HepG2 (cell line): Measurements from ENCODE around the gene FAM222A. TPM values are rescaled to one million over a fixed set of nuclear protein-coding genes. Genes with fewer than 3 reads are reported as not detected.

Experiments used
- AHR ChIP-seq: IDR thresholded peaks from 2 replicates; pipeline ENCODE4 v1.6.1; 2018; ENCODE audit warnings: missing genetic modification reagents, missing compliant biosample characterization
- CC2D1A ChIP-seq: sonication (generic); formaldehyde crosslinking; IDR thresholded peaks from 2 replicates; pipeline ENCODE4 v1.8.1; 2023; ENCODE audit warnings: mild to moderate bottlenecking, missing genetic modification reagents
- CCAR2 ChIP-seq: fragments of 200-400 bp; formaldehyde crosslinking; optimal IDR thresholded peaks from 2 replicates; pipeline ENCODE3; 2018; ENCODE audit warnings: low read depth, mild to moderate bottlenecking, low read length, moderate library complexity
- CHCHD3 ChIP-seq: sonication (generic); formaldehyde crosslinking; IDR thresholded peaks from 2 replicates; pipeline ENCODE4 v1.8.0; 2022; ENCODE audit warnings: mild to moderate bottlenecking, missing genetic modification reagents, moderate library complexity
- GABPB1 ChIP-seq: IDR thresholded peaks from 2 replicates; pipeline ENCODE4 v1.6.1; 2016; ENCODE audit warnings: mild to moderate bottlenecking, missing genetic modification reagents, moderate library complexity, missing compliant biosample characterization
- GMEB1 ChIP-seq: sonication (generic); formaldehyde crosslinking; IDR thresholded peaks from 2 replicates; pipeline ENCODE4 v1.5.1; 2020; ENCODE audit warnings: missing genetic modification reagents, mild to moderate bottlenecking, borderline replicate concordance
- MLX ChIP-seq: IDR thresholded peaks from 2 replicates; pipeline ENCODE4 v1.6.1; 2016
- PAXIP1 ChIP-seq: sonication (generic); formaldehyde crosslinking; conservative IDR thresholded peaks from 2 replicates; pipeline ENCODE4 v1.4.0; 2020; ENCODE audit warnings: mild to moderate bottlenecking, missing genetic modification reagents, moderate library complexity
- PITX1 ChIP-seq: sonication (generic); formaldehyde crosslinking; IDR thresholded peaks from 2 replicates; pipeline ENCODE4 v1.5.1; 2020; ENCODE audit warnings: mild to moderate bottlenecking, missing genetic modification reagents
- RAD51 ChIP-seq: fragments of 450-650 bp; IDR thresholded peaks from 2 replicates; pipeline ENCODE4 v1.6.1; 2016; ENCODE audit warnings: borderline replicate concordance
- RARA ChIP-seq: IDR thresholded peaks from 2 replicates; pipeline ENCODE4 v1.6.1; 2016; ENCODE audit warnings: missing genetic modification reagents, missing compliant biosample characterization
- RERE ChIP-seq: IDR thresholded peaks from 2 replicates; pipeline ENCODE4 v1.6.1; 2016; ENCODE audit warnings: low read depth, missing genetic modification reagents, missing compliant biosample characterization
- ZBTB10 ChIP-seq: sonication (generic); formaldehyde crosslinking; IDR thresholded peaks from 2 replicates; pipeline ENCODE4 v1.4.0; 2020; ENCODE audit warnings: missing genetic modification reagents, borderline replicate concordance
- ZFX ChIP-seq: sonication (generic); formaldehyde crosslinking; IDR thresholded peaks from 2 replicates; pipeline ENCODE4 v1.4.0; 2020; ENCODE audit warnings: mild to moderate bottlenecking, low read depth, missing genetic modification reagents, moderate library complexity
- ZNF296 ChIP-seq: sonication (generic); formaldehyde crosslinking; conservative IDR thresholded peaks from 2 replicates; pipeline ENCODE4 v1.5.0; 2020; ENCODE audit warnings: mild to moderate bottlenecking, missing genetic modification reagents
- ZNF446 ChIP-seq: sonication (generic); formaldehyde crosslinking; IDR thresholded peaks from 2 replicates; pipeline ENCODE4 v1.5.0; 2020; ENCODE audit warnings: mild to moderate bottlenecking, missing genetic modification reagents
- polyA plus RNA-seq, 8 experiments: library from polyadenylated mRNA; depleted of rRNA in 3 of 8; stranded (reverse) in 7 of 8; unstranded in 1 of 8; fragments of >200 nt; fragmentation: Illumina TruSeq in 4 of 8; extraction: Trizol in 4 of 8; gene quantifications; 2 replicates each; pipeline versions ENCODE4 v1.2.1 to v1.2.3, GENCODE V29; 2011 to 2016; ENCODE audit warnings: low read depth in 4 of 8, missing spikeins in 1 of 8, mixed read lengths in 1 of 8; ENCODE audit not compliant: insufficient read depth in 1 of 8
- total RNA-seq, 5 experiments: library from RNA; depleted of rRNA; stranded (reverse); fragments of >200 nt; fragmentation: Illumina TruSeq; extraction: Trizol; gene quantifications; 2 replicates each; pipeline ENCODE4 v1.2.3, GENCODE V29; 2016; ENCODE audit warnings: low read depth in 1 of 5

Gene FAM222A
- total and polyA plus RNA-seq, 2 of the 13 experiments (the other 11 are each of a cell fraction or from before 2014, with no cell fraction given): 2.7 to 9.6 TPM

DNA sequence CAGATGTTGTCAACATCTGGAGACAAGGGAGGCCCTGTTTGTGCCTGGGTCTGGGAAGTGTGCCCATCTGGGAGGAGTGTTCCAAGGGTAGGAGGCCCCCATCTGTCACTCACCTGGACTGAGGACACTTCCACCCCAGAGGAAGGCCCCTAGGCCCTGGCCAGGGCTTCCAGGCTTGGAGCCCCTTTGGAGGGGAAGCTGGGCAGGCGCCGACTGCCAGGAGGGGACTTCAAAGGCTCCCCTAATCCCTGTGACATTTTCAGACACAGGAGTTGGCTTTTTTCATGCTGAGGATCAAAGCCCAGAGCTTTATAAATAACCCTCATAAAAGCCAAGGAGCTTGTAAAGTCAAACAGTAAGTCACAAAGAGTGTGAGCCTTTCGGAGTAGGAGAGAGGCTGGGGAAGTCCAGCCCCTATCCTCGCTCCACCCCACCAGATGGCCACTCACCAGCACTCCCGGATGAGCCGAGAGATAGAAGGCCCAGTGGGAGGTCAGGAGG is 17.6 kb upstream of the FAM222A start (continued):
- TF ChIP-seq PAXIP1 (CRISPR knock-in tag): 0 out of 2 replicates have a peak, but pooled peaks have one; percentile 25
- no peak for TF ChIP-seq GABPB1 (CRISPR knock-in tag)
- TF ChIP-seq AHR (CRISPR knock-in tag): no peak
- no peak for TF ChIP-seq RAD51
- TF ChIP-seq GMEB1: no peak
- TF ChIP-seq ZFX (CRISPR knock-in tag): no peak
- peak; percentile 27; the same call in 1 of the 2 replicates for TF ChIP-seq RARA (CRISPR knock-in tag)
- TF ChIP-seq ZNF296 (CRISPR knock-in tag): 0 out of 2 replicates have a peak, but pooled peaks have one; percentile 28
- TF ChIP-seq ZBTB10 (CRISPR knock-in tag): peak; percentile 55; the same call in 1 of the 2 replicates
- TF ChIP-seq CC2D1A (CRISPR knock-in tag): no peak
- TF ChIP-seq CCAR2: no peak
- peak; percentile 55; the same call in 1 of the 2 replicates for TF ChIP-seq RERE
- TF ChIP-seq CHCHD3 (CRISPR knock-in tag): no peak
- peak; percentile 99 for TF ChIP-seq PITX1 (CRISPR knock-in tag)
- no peak for TF ChIP-seq ZNF446 (CRISPR knock-in tag)
- no peak for TF ChIP-seq MLX (CRISPR knock-in tag)
